HG03139 (cell line): ENCODE data around the gene KIAA1328.
A peak's percentile ranks its signal among the peaks of the same experiment; 100 is the strongest.

Source experiments
- ATAC-seq: cut with Tn5 transposase; IDR thresholded peaks from one replicate; pipeline ENCODE4 v1.9.1; 2021; ENCODE audit not compliant: unreplicated experiment

Gene KIAA1328

GRCh38 chr18:36942264-36942663 is 113.3 kb downstream of the KIAA1328 start:
- ATAC-seq = no peak

- no peak for ATAC-seq
Measured at GRCh38 chr18:36947820-36948348, 119.0 kb downstream of the KIAA1328 start.

GRCh38 chr18:36950282-36950681 is 121.4 kb downstream of the KIAA1328 start:
- ATAC-seq = no peak

- ATAC-seq = no peak
Measured at GRCh38 chr18:36950960-36951359, 122.0 kb downstream of the KIAA1328 start.

- ATAC-seq = no peak
Measured at GRCh38 chr18:36953047-36953446, 124.1 kb downstream of the KIAA1328 start.

- ATAC-seq = no peak
Measured at GRCh38 chr18:36960038-36960437, 131.1 kb downstream of the KIAA1328 start.

GRCh38 chr18:36963464-36963863 is 134.5 kb downstream of the KIAA1328 start:
- no peak for ATAC-seq

GRCh38 chr18:36974686-36975085 is 145.8 kb downstream of the KIAA1328 start:
- no peak for ATAC-seq

- no peak for ATAC-seq
Measured at GRCh38 chr18:36977121-36977520, 148.2 kb downstream of the KIAA1328 start.

- no peak for ATAC-seq
Measured at GRCh38 chr18:36993068-36993467, 164.1 kb downstream of the KIAA1328 start.

GRCh38 chr18:37006742-37007141 is 177.8 kb downstream of the KIAA1328 start:
- ATAC-seq = peak; percentile 67

- ATAC-seq = no peak
Measured at GRCh38 chr18:37012452-37012851, 183.5 kb downstream of the KIAA1328 start.

GRCh38 chr18:37019157-37019827 is 190.4 kb downstream of the KIAA1328 start:
- no peak for ATAC-seq

- ATAC-seq = no peak
Measured at GRCh38 chr18:37033419-37033818, 204.5 kb downstream of the KIAA1328 start.

- no peak for ATAC-seq
Measured at GRCh38 chr18:37042381-37042780, 213.5 kb downstream of the KIAA1328 start.

- no peak for ATAC-seq
Measured at GRCh38 chr18:37055137-37055802, 226.3 kb downstream of the KIAA1328 start.

- no peak for ATAC-seq
Measured at GRCh38 chr18:37064187-37064586, 235.3 kb downstream of the KIAA1328 start.

- ATAC-seq = no peak
Measured at GRCh38 chr18:37065254-37065653, 236.3 kb downstream of the KIAA1328 start.

GRCh38 chr18:37084912-37085311 is 256.0 kb downstream of the KIAA1328 start:
- ATAC-seq = no peak

- no peak for ATAC-seq
Measured at GRCh38 chr18:37085362-37085761, 256.4 kb downstream of the KIAA1328 start.

GRCh38 chr18:37107748-37108522 is 279.0 kb downstream of the KIAA1328 start:
- ATAC-seq = no peak

- ATAC-seq = no peak
Measured at GRCh38 chr18:37122877-37123276, 293.9 kb downstream of the KIAA1328 start.
